Uterus (tissue), 4 donors: Measurements from ENCODE around the gene CTR9. TPM values are rescaled to one million over a fixed set of nuclear protein-coding genes. Genes with fewer than 3 reads are reported as not detected.
"Not testable (repeated sequence)": the region's sequence is repeated elsewhere in the genome, so short reads cannot be mapped to it uniquely, and the experiment has no call there.

ENCODE experiments used
- DNase-seq, 2 donors: peaks; one replicate each; pipeline ENCODE4 v3.0.0-alpha.2; 2019 to 2020
- H3K27ac ChIP-seq, 2 donors: fragments of 200-600 bp; sonication (generic); 1 replicate in 1 of 2; 2 replicates in 1 of 2; pipeline ENCODE4 v1.5.1; 2016 to 2018
- H3K27me3 ChIP-seq, 2 donors: fragments of 200-600 bp; sonication (generic); one replicate each; pipeline ENCODE4 v1.5.1; 2018 to 2019; ENCODE audit warnings: control low read depth in 1 of 2
- H3K36me3 ChIP-seq, 2 donors: fragments of 200-600 bp; sonication (generic); one replicate each; pipeline ENCODE4 v1.5.1; 2019; ENCODE audit warnings: control low read depth in 1 of 2
- H3K4me1 ChIP-seq, 2 donors: fragments of 200-600 bp; sonication (generic); one replicate each; pipeline ENCODE4 v1.5.1; 2018 to 2019; ENCODE audit warnings: control low read depth in 1 of 2
- H3K4me3 ChIP-seq, 2 donors: fragments of 200-600 bp; sonication (generic); 1 replicate in 1 of 2; 2 replicates in 1 of 2; pipeline ENCODE4 v1.5.1; 2018 to 2019; ENCODE audit warnings: mild to moderate bottlenecking in 1 of 2
- H3K9me3 ChIP-seq, 2 donors: fragments of 200-600 bp; sonication (generic); one replicate each; pipeline ENCODE4 v1.5.1; 2019; ENCODE audit warnings: control low read depth in 1 of 2
- CTCF ChIP-seq, 4 experiments: fragments of 200-600 bp in 2 of 4; fragments of 450-650 bp in 2 of 4; sonication (generic) in 2 of 4; IDR thresholded peaks; one replicate each; pipeline ENCODE4 v1.5.1; 2016 to 2019; ENCODE audit warnings: antibody characterized with exemption in 4 of 4, mild to moderate bottlenecking in 2 of 4, moderate library complexity in 1 of 4
- POLR2A ChIP-seq, 2 donors: fragments of 450-650 bp; IDR thresholded peaks; one replicate each; pipeline ENCODE4 v1.6.1; 2016; ENCODE audit warnings: antibody characterized with exemption in 2 of 2, mild to moderate bottlenecking in 1 of 2, moderate library complexity in 1 of 2
- intact Hi-C: fragments of 100-400 bp; cut with DNase I; formaldehyde crosslinking; loops from one replicate; pipeline ENCODE4 v1.15.1; 2023; ENCODE audit warnings: low total_unique reads
- total RNA-seq, 4 donors: library from RNA; depleted of rRNA in 3 of 4; stranded (reverse); fragments of >200 nt in 3 of 4; gene quantifications; one replicate each; pipeline versions ENCODE4 v1.1.0 to v1.2.4, GENCODE V29; 2014 to 2023
- donor health status: DM: yes; HTN: yes; CAD: no.

CTR9 gene
- total RNA-seq, 4 donors from 2014 or later, result 22.0 to 48.6 (median 38.5) TPM

GRCh38 chr11:10809373-10810160, 58.5 kb downstream of the CTR9 start:
- intact Hi-C loops, result loop anchor here (5.0 to 10.0 kb wide), 2 partner anchors 48 to 95 kb away; partner anchors contain the start of gene ZBED5
- TF ChIP-seq CTCF (IDR thresholded peaks at IDR 0.05), result no peak
- no peak for TF ChIP-seq POLR2A (IDR thresholded peaks at IDR 0.05)
- H3K27me3 ChIP-seq, result no peaks in the 10 kb centered on the region
- H3K36me3 ChIP-seq, result no peaks in the 10 kb centered on the region
- H3K27ac ChIP-seq, result peak overlapping the region; percentile 97
- H3K4me3 ChIP-seq, result peak overlapping the region; percentile 53 to 94
- peak in 1 of 2 donors; percentile 53 for DNase-seq
- no peaks in the 10 kb centered on the region for H3K9me3 ChIP-seq
- peaks cover 22 to 23% of the 10 kb centered on the region in 2 donors for H3K4me1 ChIP-seq

GRCh38 chr11:10813945-10814344, 62.9 kb downstream of the CTR9 start:
- Histone ChIP-seq H3K4me3 (no peak overlapping the region), H3K9me3 (no peaks in the 10 kb centered on the region), H3K27me3 (no peaks in the 10 kb centered on the region), H3K27ac (no peak overlapping the region), H3K36me3 (no peaks in the 10 kb centered on the region), H3K4me1 (no peaks in the 10 kb centered on the region)
- no peak for DNase-seq
- intact Hi-C loops, result no loop called here
- TF ChIP-seq CTCF (IDR thresholded peaks at IDR 0.05) (no peak), POLR2A (IDR thresholded peaks at IDR 0.05) (no peak)

- H3K9me3 ChIP-seq, result no peaks in the 10 kb centered on the region
- no peak for DNase-seq
- no peak overlapping the region for H3K4me3 ChIP-seq
- H3K27ac ChIP-seq, result no peak overlapping the region
- no peaks in the 10 kb centered on the region for H3K4me1 ChIP-seq
- intact Hi-C loops, result no loop called here
- no peaks in the 10 kb centered on the region for H3K27me3 ChIP-seq
- TF ChIP-seq POLR2A (IDR thresholded peaks at IDR 0.05) (no peak), CTCF (IDR thresholded peaks at IDR 0.05) (no peak)
- no peaks in the 10 kb centered on the region for H3K36me3 ChIP-seq
Observed at GRCh38 chr11:10818594-10818993, 67.5 kb downstream of the CTR9 start.

GRCh38 chr11:10822491-10822890, 71.4 kb downstream of the CTR9 start:
- DNase-seq, H3K36me3 ChIP-seq, intact Hi-C loops, H3K4me3 ChIP-seq, H3K27me3 ChIP-seq, H3K9me3 ChIP-seq, H3K4me1 ChIP-seq: not testable (repeated sequence)
- peak overlapping the region in 1 of 2 donors; percentile 56 for H3K27ac ChIP-seq

- H3K27me3 ChIP-seq, result no peaks in the 10 kb centered on the region
- no peak for DNase-seq
- no peaks in the 10 kb centered on the region for H3K9me3 ChIP-seq
- H3K4me3 ChIP-seq, result no peak overlapping the region
- intact Hi-C loops, result no loop called here
- H3K36me3 ChIP-seq, result no peaks in the 10 kb centered on the region
- peak overlapping the region; percentile 56 to 69 for H3K27ac ChIP-seq
- no peaks in the 10 kb centered on the region for H3K4me1 ChIP-seq
- TF ChIP-seq POLR2A (IDR thresholded peaks at IDR 0.05) (no peak), CTCF (IDR thresholded peaks at IDR 0.05) (no peak)
Observed at GRCh38 chr11:10823152-10823579, 72.1 kb downstream of the CTR9 start.
